Skeletal muscle cell (primary cell): Measurements from ENCODE around the gene PADI3.
A peak's percentile ranks its signal among the peaks of the same experiment; 100 is the strongest.

ENCODE experiments used
- DNase-seq: peaks from one replicate; pipeline ENCODE4 v3.0.0-alpha.2; 2010; ENCODE audit warnings: low read depth
- H3K4me3 ChIP-seq: 2 replicates; pipeline ENCODE4 v1.5.1; 2011; ENCODE audit warnings: low read depth, mild to moderate bottlenecking, control low read depth, low read length, moderate library complexity

Gene PADI3

GRCh38 chr1:17292299-17293160 is 43.6 kb downstream of the PADI3 start:
- no peak overlapping the region for H3K4me3 ChIP-seq
- DNase-seq = no peak

- no peak for DNase-seq
- H3K4me3 ChIP-seq = no peak overlapping the region
These were observed 45.0 kb downstream of the PADI3 start for GRCh38 chr1:17293681-17294425.

GRCh38 chr1:17295292-17295691 is 46.4 kb downstream of the PADI3 start:
- H3K4me3 ChIP-seq = no peak overlapping the region
- no peak for DNase-seq

GRCh38 chr1:17296086-17296485 is 47.2 kb downstream of the PADI3 start:
- DNase-seq = no peak
- no peak overlapping the region for H3K4me3 ChIP-seq

- H3K4me3 ChIP-seq = no peak overlapping the region
- DNase-seq = no peak
These were observed 49.1 kb downstream of the PADI3 start for GRCh38 chr1:17297991-17298390.

- DNase-seq = no peak
- H3K4me3 ChIP-seq = no peak overlapping the region
These were observed 52.9 kb downstream of the PADI3 start for GRCh38 chr1:17301767-17302166.

- no peak overlapping the region for H3K4me3 ChIP-seq
- DNase-seq = no peak
These were observed 55.4 kb downstream of the PADI3 start for GRCh38 chr1:17304151-17304825.

GRCh38 chr1:17304826-17305175 is 55.9 kb downstream of the PADI3 start:
- no peak overlapping the region for H3K4me3 ChIP-seq
- no peak for DNase-seq

GRCh38 chr1:17305576-17306095 is 56.7 kb downstream of the PADI3 start:
- H3K4me3 ChIP-seq = no peak overlapping the region
- no peak for DNase-seq

- no peak for DNase-seq
- H3K4me3 ChIP-seq = no peak overlapping the region
These were observed 57.5 kb downstream of the PADI3 start for GRCh38 chr1:17306407-17306806.

GRCh38 chr1:17306921-17307320 is 58.0 kb downstream of the PADI3 start:
- no peak overlapping the region for H3K4me3 ChIP-seq
- no peak for DNase-seq

GRCh38 chr1:17307329-17307728 is 58.4 kb downstream of the PADI3 start:
- no peak overlapping the region for H3K4me3 ChIP-seq

GRCh38 chr1:17307946-17308345 is 59.0 kb downstream of the PADI3 start, which contains the start of gene PADI4:
Gene PADI4 (plus strand): TSS chr1:17308197. CDS start chr1:17308223, 26 bp downstream.
- no peak within 1 kb of the TSS for H3K4me3 ChIP-seq

More at GRCh38 chr1:17307329-17307728, 58.4 kb downstream of the PADI3 start:
- no peak for DNase-seq

GRCh38 chr1:17308593-17308992 is 59.7 kb downstream of the PADI3 start:
- no peak overlapping the region for H3K4me3 ChIP-seq
- DNase-seq = no peak

More at GRCh38 chr1:17307946-17308345, 59.0 kb downstream of the PADI3 start, which contains the start of gene PADI4:
- DNase-seq = no peak

GRCh38 chr1:17309426-17310067 is 60.6 kb downstream of the PADI3 start:
- H3K4me3 ChIP-seq = no peak overlapping the region
- DNase-seq = no peak

GRCh38 chr1:17310068-17310640 is 61.3 kb downstream of the PADI3 start:
- H3K4me3 ChIP-seq = no peak overlapping the region
- no peak for DNase-seq

GRCh38 chr1:17313530-17314309 is 64.8 kb downstream of the PADI3 start:
- no peak overlapping the region for H3K4me3 ChIP-seq
- no peak for DNase-seq

- peak; percentile 18 for DNase-seq
- H3K4me3 ChIP-seq = no peak overlapping the region
These were observed 65.6 kb downstream of the PADI3 start for GRCh38 chr1:17314491-17314971.
